C4-2B (cell line): Measurements from ENCODE around the gene SNCAIP.
A peak's percentile ranks its signal among the peaks of the same experiment; 100 is the strongest.

Experiments
- H3K27ac ChIP-seq: fragments of 450-650 bp; 2 replicates; pipeline ENCODE4 v1.5.1; 2017
- ZFX ChIP-seq: fragments of 450-650 bp; IDR thresholded peaks from 2 replicates; pipeline ENCODE4 v1.6.1; 2017
- TF ChIP-seq, protein P1 (sequence below): fragments of 450-650 bp; conservative IDR thresholded peaks from 2 replicates; pipeline ENCODE4 v1.5.1; 2017; ENCODE audit warnings: mild to moderate bottlenecking

SNCAIP gene

GRCh38 chr5:122455939-122456338, 143.9 kb downstream of the SNCAIP start:
- TF ChIP-seq, protein P1, sequence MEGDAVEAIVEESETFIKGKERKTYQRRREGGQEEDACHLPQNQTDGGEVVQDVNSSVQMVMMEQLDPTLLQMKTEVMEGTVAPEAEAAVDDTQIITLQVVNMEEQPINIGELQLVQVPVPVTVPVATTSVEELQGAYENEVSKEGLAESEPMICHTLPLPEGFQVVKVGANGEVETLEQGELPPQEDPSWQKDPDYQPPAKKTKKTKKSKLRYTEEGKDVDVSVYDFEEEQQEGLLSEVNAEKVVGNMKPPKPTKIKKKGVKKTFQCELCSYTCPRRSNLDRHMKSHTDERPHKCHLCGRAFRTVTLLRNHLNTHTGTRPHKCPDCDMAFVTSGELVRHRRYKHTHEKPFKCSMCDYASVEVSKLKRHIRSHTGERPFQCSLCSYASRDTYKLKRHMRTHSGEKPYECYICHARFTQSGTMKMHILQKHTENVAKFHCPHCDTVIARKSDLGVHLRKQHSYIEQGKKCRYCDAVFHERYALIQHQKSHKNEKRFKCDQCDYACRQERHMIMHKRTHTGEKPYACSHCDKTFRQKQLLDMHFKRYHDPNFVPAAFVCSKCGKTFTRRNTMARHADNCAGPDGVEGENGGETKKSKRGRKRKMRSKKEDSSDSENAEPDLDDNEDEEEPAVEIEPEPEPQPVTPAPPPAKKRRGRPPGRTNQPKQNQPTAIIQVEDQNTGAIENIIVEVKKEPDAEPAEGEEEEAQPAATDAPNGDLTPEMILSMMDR: no peak
- TF ChIP-seq ZFX: no peak
- H3K27ac ChIP-seq: no peak overlapping the region

- TF ChIP-seq, protein P1: no peak
- TF ChIP-seq ZFX: no peak
- H3K27ac ChIP-seq: no peak overlapping the region
Observed at GRCh38 chr5:122457178-122457826, 145.3 kb downstream of the SNCAIP start.

DNA sequence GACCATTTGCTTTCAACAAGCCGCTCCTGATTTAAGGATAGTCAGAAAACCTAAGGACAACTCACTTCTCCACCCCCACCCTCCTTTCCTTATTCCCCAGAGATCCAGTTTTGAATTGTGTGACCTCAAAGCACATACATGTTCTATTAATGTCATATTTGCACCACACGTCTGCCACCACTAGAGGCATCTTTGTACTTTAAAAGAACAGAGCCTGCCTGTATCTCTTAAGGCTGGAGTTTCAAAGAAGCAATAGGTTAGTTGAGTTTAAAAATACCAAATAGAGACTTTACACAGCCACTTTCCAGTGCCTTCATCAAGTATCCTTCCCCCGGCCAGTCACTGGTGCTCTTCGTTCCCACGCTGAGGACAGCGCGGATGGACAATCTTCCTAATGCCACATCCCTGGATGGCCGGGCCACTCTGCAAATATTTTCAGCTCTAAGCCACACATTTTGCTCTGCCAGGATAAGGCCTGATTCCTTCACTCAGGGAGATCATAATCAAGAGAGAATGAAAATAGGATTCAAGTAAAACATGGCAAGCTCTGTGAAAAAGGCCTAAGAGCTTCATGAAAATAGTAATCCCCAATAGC, 146.3 kb downstream of the SNCAIP start:
- TF ChIP-seq, protein P1: peak; percentile 79
- TF ChIP-seq ZFX: no peak
- no peak overlapping the region for H3K27ac ChIP-seq

DNA sequence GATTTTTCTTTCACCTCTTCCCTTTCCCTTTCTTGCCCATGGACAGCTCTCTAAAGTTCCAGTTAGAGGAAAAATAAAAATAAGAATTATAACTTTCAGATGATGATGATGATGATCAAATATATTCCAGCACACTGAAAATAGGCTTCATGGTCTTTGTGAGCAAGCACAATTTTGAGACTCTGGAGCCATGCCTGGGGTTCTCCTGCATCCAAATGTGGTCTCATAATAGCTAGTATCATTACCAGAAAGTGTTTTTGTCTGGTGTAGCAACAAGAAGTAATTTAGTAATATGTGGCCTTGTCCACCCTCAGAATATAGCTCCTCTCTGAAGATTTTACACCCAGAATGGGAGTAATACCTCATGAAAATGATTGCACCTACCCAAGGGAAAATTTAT, 150.4 kb downstream of the SNCAIP start:
- no peak overlapping the region for H3K27ac ChIP-seq
- no peak for TF ChIP-seq ZFX
- TF ChIP-seq, protein P1: no peak

- TF ChIP-seq ZFX: no peak
- TF ChIP-seq, protein P1: no peak
- no peak overlapping the region for H3K27ac ChIP-seq
Observed at GRCh38 chr5:122463221-122463620, 151.2 kb downstream of the SNCAIP start.

- TF ChIP-seq, protein P1: no peak
- no peak for TF ChIP-seq ZFX
Observed at GRCh38 chr5:122464191-122464590, 152.2 kb downstream of the SNCAIP start.

GRCh38 chr5:122465031-122465577, 153.1 kb downstream of the SNCAIP start:
- no peak for TF ChIP-seq ZFX
- TF ChIP-seq, protein P1: no peak
- H3K27ac ChIP-seq: no peak overlapping the region

More at GRCh38 chr5:122464191-122464590, 152.2 kb downstream of the SNCAIP start:
- no peak overlapping the region for H3K27ac ChIP-seq
